HEK293 (cell line): ENCODE results near the gene GCLM.

Experiments
- CTCF ChIA-PET: fragments of 350-600 bp; formaldehyde crosslinking; extraction: SDS; loops from one replicate; lab custom pipeline; 2021; ENCODE audit warnings: antibody characterized with exemption; lab: Yijun Ruan, JAX
- POLR2A ChIA-PET: fragments of 300-600 bp; formaldehyde crosslinking; extraction: SDS; loops from one replicate; lab custom pipeline; 2020; ENCODE audit warnings: antibody characterized with exemption, inconsistent platforms; lab: Yijun Ruan, JAX
- H3K27ac ChIP-seq: fragments of 200-500 bp; sonication (Bioruptor generic); 2 replicates; pipeline ENCODE4 v1.5.1; 2014; ENCODE audit warnings: low read depth, low read length, control low read depth, inconsistent platforms; ENCODE audit errors: extremely low read depth
- H3K36me3 ChIP-seq, 2 experiments: fragments of 200-500 bp in 1 of 2; sonication (Bioruptor generic) in 1 of 2; 1 replicate in 1 of 2; 2 replicates in 1 of 2; pipeline ENCODE4 v1.5.1; 2014 to 2017; ENCODE audit warnings: inconsistent platforms in 2 of 2, low read length in 2 of 2; ENCODE audit not compliant: control insufficient read depth in 2 of 2, insufficient read depth in 1 of 2
- H3K4me1 ChIP-seq: fragments of 200-500 bp; sonication (Bioruptor generic); 2 replicates; pipeline ENCODE4 v1.5.1; 2014; ENCODE audit warnings: mild to moderate bottlenecking, low read length, inconsistent platforms; ENCODE audit not compliant: control insufficient read depth, insufficient read depth
- H3K4me3 ChIP-seq: 2 replicates; pipeline ENCODE4 v1.5.1; 2011; ENCODE audit warnings: low read depth, mild to moderate bottlenecking, control low read depth, low read length, moderate library complexity
- H3K9me3 ChIP-seq: fragments of 200-500 bp; sonication (Bioruptor generic); 2 replicates; pipeline ENCODE4 v1.5.1; 2014; ENCODE audit warnings: low read depth, low read length, inconsistent platforms; ENCODE audit not compliant: control insufficient read depth, insufficient read depth
- CTCF ChIP-seq: fragments of 450-650 bp; formaldehyde crosslinking; IDR thresholded peaks from 2 replicates; pipeline ENCODE4 v1.5.1; 2016; ENCODE audit warnings: missing biosample characterization, missing genetic modification characterization
- HIC1 ChIP-seq: fragments of 450-650 bp; formaldehyde crosslinking; IDR thresholded peaks from 2 replicates; pipeline ENCODE4 v1.5.1; 2016; ENCODE audit warnings: missing biosample characterization, missing genetic modification characterization
- KLF9 ChIP-seq: fragments of 450-650 bp; formaldehyde crosslinking; IDR thresholded peaks from 2 replicates; pipeline ENCODE4 v1.5.1; 2016; ENCODE audit warnings: missing biosample characterization, missing genetic modification characterization, low read depth
- MYNN ChIP-seq: fragments of 450-650 bp; formaldehyde crosslinking; IDR thresholded peaks from 2 replicates; pipeline ENCODE4 v1.5.1; 2016; ENCODE audit warnings: missing biosample characterization, missing genetic modification characterization, borderline replicate concordance
- MZF1 ChIP-seq: fragments of 450-650 bp; formaldehyde crosslinking; IDR thresholded peaks from 2 replicates; pipeline ENCODE4 v1.5.1; 2017; ENCODE audit warnings: missing biosample characterization, missing genetic modification characterization, borderline replicate concordance
- PRDM1 ChIP-seq: fragments of 450-650 bp; formaldehyde crosslinking; IDR thresholded peaks from 2 replicates; pipeline ENCODE4; 2016; ENCODE audit warnings: missing biosample characterization, missing genetic modification characterization
- REPIN1 ChIP-seq: fragments of 450-650 bp; formaldehyde crosslinking; IDR thresholded peaks from 2 replicates; pipeline ENCODE4 v1.5.1; 2017; ENCODE audit warnings: missing biosample characterization, missing genetic modification characterization, low read depth
- SP7 ChIP-seq: fragments of 450-650 bp; formaldehyde crosslinking; IDR thresholded peaks from 2 replicates; pipeline ENCODE4 v1.5.1; 2016; ENCODE audit warnings: missing biosample characterization, missing genetic modification characterization
- ZBTB17 ChIP-seq: fragments of 450-650 bp; formaldehyde crosslinking; IDR thresholded peaks from 2 replicates; pipeline ENCODE4 v1.5.1; 2016; ENCODE audit warnings: missing biosample characterization, missing genetic modification characterization
- ZEB2 ChIP-seq: fragments of 450-650 bp; formaldehyde crosslinking; IDR thresholded peaks from 2 replicates; pipeline ENCODE4 v1.5.1; 2016; ENCODE audit warnings: missing biosample characterization, missing genetic modification characterization
- ZFHX2 ChIP-seq: fragments of 450-650 bp; formaldehyde crosslinking; conservative IDR thresholded peaks from 2 replicates; pipeline ENCODE4 v1.5.1; 2016; ENCODE audit warnings: missing biosample characterization, missing genetic modification characterization
- ZFP41 ChIP-seq: fragments of 450-650 bp; formaldehyde crosslinking; IDR thresholded peaks from 2 replicates; pipeline ENCODE4 v1.5.1; 2016; ENCODE audit warnings: missing biosample characterization, missing genetic modification characterization, borderline replicate concordance
- ZIC2 ChIP-seq: fragments of 450-650 bp; formaldehyde crosslinking; IDR thresholded peaks from 2 replicates; pipeline ENCODE4 v1.5.1; 2016; ENCODE audit warnings: missing biosample characterization, missing genetic modification characterization
- ZNF121 ChIP-seq: fragments of 450-650 bp; formaldehyde crosslinking; IDR thresholded peaks from 2 replicates; pipeline ENCODE4 v1.5.1; 2016; ENCODE audit warnings: missing biosample characterization, missing genetic modification characterization
- ZNF391 ChIP-seq: fragments of 450-650 bp; formaldehyde crosslinking; IDR thresholded peaks from 2 replicates; pipeline ENCODE4 v1.5.1; 2016; ENCODE audit warnings: low read depth, missing biosample characterization, missing genetic modification characterization, borderline replicate concordance
- ZNF529 ChIP-seq: fragments of 450-650 bp; formaldehyde crosslinking; IDR thresholded peaks from 2 replicates; pipeline ENCODE4 v1.5.1; 2017; ENCODE audit warnings: missing genetic modification characterization, missing biosample characterization; ENCODE audit not compliant: insufficient replicate concordance
- ZNF654 ChIP-seq: fragments of 450-650 bp; formaldehyde crosslinking; IDR thresholded peaks from 2 replicates; pipeline ENCODE4 v1.5.1; 2016; ENCODE audit warnings: low read depth, missing biosample characterization, missing genetic modification characterization
- ZNF660 ChIP-seq: fragments of 450-650 bp; IDR thresholded peaks from 2 replicates; pipeline ENCODE4 v1.5.1; 2018; ENCODE audit warnings: missing biosample characterization, mild to moderate bottlenecking, missing genetic modification characterization
- ZSCAN4 ChIP-seq: fragments of 450-650 bp; formaldehyde crosslinking; IDR thresholded peaks from 2 replicates; pipeline ENCODE4 v1.5.1; 2017; ENCODE audit warnings: missing biosample characterization, missing genetic modification characterization
- TF ChIP-seq, protein P1 (sequence below): fragments of 450-650 bp; formaldehyde crosslinking; IDR thresholded peaks from 2 replicates; pipeline ENCODE4 v1.5.1; 2016; ENCODE audit warnings: missing biosample characterization, missing genetic modification characterization
- TF ChIP-seq, protein P2 (sequence below): fragments of 450-650 bp; IDR thresholded peaks from 2 replicates; pipeline ENCODE4 v1.5.1; 2018; ENCODE audit warnings: missing biosample characterization, mild to moderate bottlenecking, missing genetic modification characterization

The GCLM gene

DNA sequence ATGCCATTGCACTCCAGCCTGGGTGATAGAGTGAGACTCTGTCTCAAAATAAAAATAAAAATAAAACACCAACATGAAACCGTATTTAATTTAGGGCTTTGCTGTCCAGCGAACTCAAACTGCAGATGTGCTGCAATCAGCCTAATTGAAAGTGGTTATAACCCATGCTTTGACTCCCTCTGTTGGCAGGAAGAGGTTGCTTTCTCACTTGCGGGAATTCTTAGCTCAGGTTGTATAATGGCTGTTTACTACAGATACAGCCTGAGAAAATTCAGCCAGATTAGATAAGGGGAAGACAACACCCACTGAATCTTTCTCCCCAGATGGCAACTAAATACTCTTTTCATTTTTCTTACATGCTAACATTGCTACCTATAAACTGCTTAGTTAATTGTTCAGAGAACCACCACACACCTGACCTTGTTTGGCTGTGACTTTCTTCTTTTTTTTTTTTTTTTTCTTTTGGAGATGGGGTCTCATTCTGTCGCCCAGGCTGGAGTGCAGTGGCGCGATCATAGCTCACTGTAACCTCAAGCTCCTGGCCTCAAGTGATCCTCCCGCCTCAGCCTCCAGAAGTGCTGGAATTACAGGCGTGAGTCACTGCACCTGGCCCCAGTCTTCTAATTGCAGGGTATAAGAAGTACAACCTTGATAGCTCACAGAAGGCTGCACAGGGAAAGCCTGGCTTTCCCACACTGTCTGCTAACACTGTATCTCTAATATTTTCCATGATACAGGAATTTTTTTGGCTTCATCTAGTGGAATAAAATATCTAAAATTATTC, 64.8 kb downstream of the GCLM start:
- H3K4me3 ChIP-seq: no peak overlapping the region
- peaks cover 3% of the 10 kb centered on the region; the same call in 1 of the 2 replicates for H3K4me1 ChIP-seq
- H3K36me3 ChIP-seq: no peaks in the 10 kb centered on the region
- no peaks in the 10 kb centered on the region for H3K9me3 ChIP-seq
- ChIA-PET CTCF (interaction anchor here (0.5 to 7.9 kb wide), 25 partner anchors 8 to 540 kb away, joined by 3 to 120 read pairs (median 5); no protein-coding TSS in a partner anchor), POLR2A (interaction anchor here (0.5 to 1.0 kb wide), 5 partner anchors 23 to 961 kb away, joined by 3 to 5 read pairs (median 4); no protein-coding TSS in a partner anchor)
- H3K27ac ChIP-seq: no peak overlapping the region
- TF ChIP-seq SP7 (tag by site-specific recombination) (peak; percentile 93), CTCF (tag by site-specific recombination) (peak; percentile 53; the same call in 1 of the 2 replicates), ZNF121 (no peak), MZF1 (no peak), PRDM1 (tag by site-specific recombination) (peak; percentile 86), KLF9 (tag by site-specific recombination) (no peak), ZIC2 (tag by site-specific recombination) (no peak), ZBTB17 (tag by site-specific recombination) (peak; percentile 56), ZNF654 (tag by site-specific recombination) (peak; percentile 79), ZEB2 (tag by site-specific recombination) (peak; percentile 62; the same call in 1 of the 2 replicates), REPIN1 (tag by site-specific recombination) (peak; percentile 41; the same call in 1 of the 2 replicates), ZNF660 (tag by site-specific recombination) (peak; percentile 55; the same call in 1 of the 2 replicates)
- TF ChIP-seq, protein P1, sequence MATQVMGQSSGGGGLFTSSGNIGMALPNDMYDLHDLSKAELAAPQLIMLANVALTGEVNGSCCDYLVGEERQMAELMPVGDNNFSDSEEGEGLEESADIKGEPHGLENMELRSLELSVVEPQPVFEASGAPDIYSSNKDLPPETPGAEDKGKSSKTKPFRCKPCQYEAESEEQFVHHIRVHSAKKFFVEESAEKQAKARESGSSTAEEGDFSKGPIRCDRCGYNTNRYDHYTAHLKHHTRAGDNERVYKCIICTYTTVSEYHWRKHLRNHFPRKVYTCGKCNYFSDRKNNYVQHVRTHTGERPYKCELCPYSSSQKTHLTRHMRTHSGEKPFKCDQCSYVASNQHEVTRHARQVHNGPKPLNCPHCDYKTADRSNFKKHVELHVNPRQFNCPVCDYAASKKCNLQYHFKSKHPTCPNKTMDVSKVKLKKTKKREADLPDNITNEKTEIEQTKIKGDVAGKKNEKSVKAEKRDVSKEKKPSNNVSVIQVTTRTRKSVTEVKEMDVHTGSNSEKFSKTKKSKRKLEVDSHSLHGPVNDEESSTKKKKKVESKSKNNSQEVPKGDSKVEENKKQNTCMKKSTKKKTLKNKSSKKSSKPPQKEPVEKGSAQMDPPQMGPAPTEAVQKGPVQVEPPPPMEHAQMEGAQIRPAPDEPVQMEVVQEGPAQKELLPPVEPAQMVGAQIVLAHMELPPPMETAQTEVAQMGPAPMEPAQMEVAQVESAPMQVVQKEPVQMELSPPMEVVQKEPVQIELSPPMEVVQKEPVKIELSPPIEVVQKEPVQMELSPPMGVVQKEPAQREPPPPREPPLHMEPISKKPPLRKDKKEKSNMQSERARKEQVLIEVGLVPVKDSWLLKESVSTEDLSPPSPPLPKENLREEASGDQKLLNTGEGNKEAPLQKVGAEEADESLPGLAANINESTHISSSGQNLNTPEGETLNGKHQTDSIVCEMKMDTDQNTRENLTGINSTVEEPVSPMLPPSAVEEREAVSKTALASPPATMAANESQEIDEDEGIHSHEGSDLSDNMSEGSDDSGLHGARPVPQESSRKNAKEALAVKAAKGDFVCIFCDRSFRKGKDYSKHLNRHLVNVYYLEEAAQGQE (tag by site-specific recombination): peak; percentile 90
- TF ChIP-seq, protein P2, sequence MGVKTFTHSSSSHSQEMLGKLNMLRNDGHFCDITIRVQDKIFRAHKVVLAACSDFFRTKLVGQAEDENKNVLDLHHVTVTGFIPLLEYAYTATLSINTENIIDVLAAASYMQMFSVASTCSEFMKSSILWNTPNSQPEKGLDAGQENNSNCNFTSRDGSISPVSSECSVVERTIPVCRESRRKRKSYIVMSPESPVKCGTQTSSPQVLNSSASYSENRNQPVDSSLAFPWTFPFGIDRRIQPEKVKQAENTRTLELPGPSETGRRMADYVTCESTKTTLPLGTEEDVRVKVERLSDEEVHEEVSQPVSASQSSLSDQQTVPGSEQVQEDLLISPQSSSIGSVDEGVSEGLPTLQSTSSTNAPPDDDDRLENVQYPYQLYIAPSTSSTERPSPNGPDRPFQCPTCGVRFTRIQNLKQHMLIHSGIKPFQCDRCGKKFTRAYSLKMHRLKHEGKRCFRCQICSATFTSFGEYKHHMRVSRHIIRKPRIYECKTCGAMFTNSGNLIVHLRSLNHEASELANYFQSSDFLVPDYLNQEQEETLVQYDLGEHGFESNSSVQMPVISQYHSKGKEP (tag by site-specific recombination): 0 out of 2 replicates have a peak, but pooled peaks have one; percentile 23

GRCh38 chr1:93842750-93843500, 66.3 kb downstream of the GCLM start:
- ChIA-PET POLR2A (no interaction called here), CTCF (interaction anchor here (0.5 to 7.9 kb wide), 9 partner anchors 27 to 539 kb away, joined by 3 to 120 read pairs (median 6); no protein-coding TSS in a partner anchor)
- no peaks in the 10 kb centered on the region for H3K9me3 ChIP-seq
- H3K36me3 ChIP-seq: no peaks in the 10 kb centered on the region
- no peak overlapping the region for H3K27ac ChIP-seq
- H3K4me3 ChIP-seq: no peak overlapping the region
- H3K4me1 ChIP-seq: peaks cover 3% of the 10 kb centered on the region; the same call in 1 of the 2 replicates
- TF ChIP-seq ZNF660 (tag by site-specific recombination) (no peak), MZF1 (no peak), ZFHX2 (tag by site-specific recombination) (no peak), ZNF529 (tag by site-specific recombination) (no peak), MYNN (tag by site-specific recombination) (no peak), ZFP41 (tag by site-specific recombination) (no peak), ZSCAN4 (tag by site-specific recombination) (no peak), HIC1 (no peak), ZNF391 (tag by site-specific recombination) (no peak)
